Measurements from ENCODE around the gene CCNL2.
"Not testable (repeated sequence)": the region's sequence is repeated elsewhere in the genome, so short reads cannot be mapped to it uniquely, and the experiment has no call there.

The CCNL2 gene

GRCh38 chr1:1399187-1399871, at the start of gene CCNL2:
CCNL2 (minus strand) TSS chr1:1399335; CDS start chr1:1399306, 29 bp downstream.
- DNase-seq (ENCODE audit: low read depth): peak; percentile 98

GRCh38 chr1:1446631-1447030, 47.5 kb upstream of the CCNL2 start:
- not testable (repeated sequence) for DNase-seq (ENCODE audit: low read depth)

DNA sequence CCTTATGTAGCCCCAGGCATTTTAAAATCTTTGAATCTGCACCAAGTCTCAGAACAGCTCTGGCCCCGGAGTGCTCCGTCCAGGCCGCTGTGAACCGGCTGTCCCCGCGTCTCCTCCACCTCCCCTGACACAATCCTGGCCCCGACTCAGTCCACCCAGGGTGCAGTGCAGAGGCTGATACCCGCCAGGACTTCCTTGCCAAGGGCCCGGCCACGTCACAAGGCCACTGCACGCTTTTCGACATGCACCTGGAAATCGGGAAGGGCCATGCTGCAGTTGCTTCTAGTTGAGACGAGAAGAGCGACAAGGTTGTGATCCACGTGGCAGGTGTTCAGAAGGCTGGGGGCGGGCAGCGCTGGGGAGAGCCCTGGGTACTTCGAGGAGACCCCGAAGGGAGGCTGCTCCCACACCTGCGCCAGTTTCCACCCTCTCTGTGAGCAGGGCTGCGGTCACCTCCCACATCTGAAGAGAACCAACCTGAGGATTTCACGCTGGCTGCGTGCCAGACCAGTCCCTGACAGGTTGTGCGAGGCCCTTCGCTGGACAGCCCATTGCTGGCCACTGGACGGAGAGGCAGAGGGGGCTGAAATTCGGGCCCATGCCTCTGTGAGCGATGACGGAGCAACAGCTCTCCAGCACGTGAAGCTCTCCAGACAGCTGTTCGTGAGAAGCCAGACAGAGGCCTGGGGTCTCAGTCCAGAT, 43.1 kb upstream of the CCNL2 start:
- no peak for DNase-seq (ENCODE audit: low read depth)

- peak; percentile 42 for DNase-seq (ENCODE audit: low read depth)
These were observed 42.1 kb upstream of the CCNL2 start for GRCh38 chr1:1441002-1441888.

GRCh38 chr1:1440262-1441001, 41.3 kb upstream of the CCNL2 start:
- DNase-seq (ENCODE audit: low read depth): no peak

GRCh38 chr1:1439546-1440261, 40.6 kb upstream of the CCNL2 start:
- DNase-seq (ENCODE audit: low read depth): no peak

DNA sequence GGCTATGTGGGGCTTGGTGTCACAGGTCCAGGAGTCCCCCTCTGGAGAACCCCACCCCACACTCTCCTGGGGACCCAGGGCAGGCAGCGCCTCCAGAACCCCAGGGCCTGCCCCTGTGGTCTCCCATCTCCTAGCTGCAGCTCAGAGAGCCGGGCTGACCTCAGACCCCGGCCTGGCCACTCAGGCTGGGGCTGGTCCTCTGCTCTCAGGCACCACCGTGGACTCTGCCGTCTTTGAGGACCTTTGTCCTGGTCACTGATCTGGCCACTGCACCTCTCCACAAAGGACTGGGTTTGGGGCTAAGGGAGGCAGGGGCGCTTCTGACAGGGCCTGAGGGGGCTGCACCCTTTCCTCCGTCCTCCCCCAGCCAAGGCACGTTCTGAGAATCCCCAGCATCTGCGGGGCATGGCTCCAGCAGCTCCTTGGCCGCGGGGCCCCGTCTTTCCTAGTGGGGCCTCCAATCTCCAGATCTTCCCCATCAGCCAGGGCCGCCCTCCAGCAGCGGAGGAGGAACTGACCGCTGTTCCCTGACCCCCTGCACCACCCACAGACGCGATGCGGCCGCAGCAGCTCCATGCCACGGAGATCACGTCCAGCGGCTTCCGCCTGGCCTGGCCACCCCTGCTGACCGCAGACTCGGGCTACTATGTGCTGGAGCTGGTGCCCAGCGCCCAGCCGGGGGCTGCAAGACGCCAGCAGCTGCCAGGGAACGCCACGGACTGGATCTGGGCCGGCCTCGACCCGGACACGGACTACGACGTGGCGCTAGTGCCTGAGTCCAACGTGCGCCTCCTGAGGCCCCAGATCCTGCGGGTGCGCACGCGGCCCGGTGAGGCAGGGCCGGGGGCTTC, 39.6 kb upstream of the CCNL2 start:
- no peak for DNase-seq (ENCODE audit: low read depth)

GRCh38 chr1:1437904-1438376, 38.8 kb upstream of the CCNL2 start:
- peak; percentile 47 for DNase-seq (ENCODE audit: low read depth)

- DNase-seq (ENCODE audit: low read depth): no peak
These were observed 38.1 kb upstream of the CCNL2 start for GRCh38 chr1:1437033-1437903.

DNA sequence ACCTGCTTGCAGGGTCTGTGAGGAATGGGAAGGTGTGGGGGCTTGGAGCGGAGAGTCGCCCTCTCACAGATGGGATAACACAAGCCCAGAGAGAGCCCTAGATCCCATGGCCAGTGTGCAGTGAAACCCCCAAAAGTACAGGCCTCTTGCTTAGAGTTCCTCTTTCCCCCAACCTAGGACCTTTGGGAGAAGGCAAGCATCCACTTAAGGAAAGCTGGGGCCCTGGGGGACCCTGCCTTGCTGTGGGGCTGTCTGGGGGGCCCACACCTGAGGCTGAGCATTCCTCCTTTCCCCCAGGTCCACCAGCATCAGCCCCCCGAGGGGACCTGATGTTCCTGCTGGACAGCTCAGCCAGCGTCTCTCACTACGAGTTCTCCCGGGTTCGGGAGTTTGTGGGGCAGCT, 37.5 kb upstream of the CCNL2 start:
- DNase-seq (ENCODE audit: low read depth): no peak

- no peak for DNase-seq (ENCODE audit: low read depth)
These were observed 36.9 kb upstream of the CCNL2 start for GRCh38 chr1:1435911-1436629.

GRCh38 chr1:1435106-1435903, 36.2 kb upstream of the CCNL2 start, which contains the start of gene VWA1:
VWA1 (plus strand) TSS chr1:1435690; CDS start chr1:1435749, 59 bp downstream.
- peak; percentile 60 for DNase-seq (ENCODE audit: low read depth)

DNA sequence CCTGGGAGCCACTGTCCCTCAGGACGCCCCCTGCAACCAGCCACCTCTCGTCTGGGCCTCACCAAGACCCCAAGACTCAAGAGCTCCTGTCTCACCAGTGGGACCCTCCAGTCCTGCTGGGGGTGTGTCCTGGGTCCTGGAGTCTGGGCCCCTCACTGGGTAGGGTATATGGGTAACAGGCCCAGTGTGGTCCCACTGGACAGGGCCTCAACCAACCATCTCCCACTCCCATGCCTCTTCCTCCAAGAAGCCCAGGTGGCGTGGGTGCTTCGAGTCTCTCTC, 35.6 kb upstream of the CCNL2 start:
- no peak for DNase-seq (ENCODE audit: low read depth)

GRCh38 chr1:1434131-1434823, 35.1 kb upstream of the CCNL2 start:
- no peak for DNase-seq (ENCODE audit: low read depth)

DNA sequence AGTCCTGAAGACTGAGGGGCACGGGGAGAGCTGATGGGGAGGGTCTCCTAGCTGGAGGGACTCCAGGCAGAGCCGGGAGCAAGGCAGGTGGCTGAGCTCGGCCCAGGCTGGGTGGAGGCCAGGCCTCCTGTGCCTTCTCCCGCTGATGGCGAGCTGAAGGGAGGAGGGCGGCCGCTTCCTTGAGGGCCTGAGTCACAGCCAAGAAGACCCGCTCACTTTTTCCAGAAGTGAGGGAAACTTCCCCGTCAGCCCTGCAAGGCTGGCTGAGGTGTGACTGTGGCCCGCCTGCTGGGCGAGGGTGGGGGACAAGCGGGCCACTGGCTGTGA, 34.6 kb upstream of the CCNL2 start:
- peak; percentile 33 for DNase-seq (ENCODE audit: low read depth)

DNA sequence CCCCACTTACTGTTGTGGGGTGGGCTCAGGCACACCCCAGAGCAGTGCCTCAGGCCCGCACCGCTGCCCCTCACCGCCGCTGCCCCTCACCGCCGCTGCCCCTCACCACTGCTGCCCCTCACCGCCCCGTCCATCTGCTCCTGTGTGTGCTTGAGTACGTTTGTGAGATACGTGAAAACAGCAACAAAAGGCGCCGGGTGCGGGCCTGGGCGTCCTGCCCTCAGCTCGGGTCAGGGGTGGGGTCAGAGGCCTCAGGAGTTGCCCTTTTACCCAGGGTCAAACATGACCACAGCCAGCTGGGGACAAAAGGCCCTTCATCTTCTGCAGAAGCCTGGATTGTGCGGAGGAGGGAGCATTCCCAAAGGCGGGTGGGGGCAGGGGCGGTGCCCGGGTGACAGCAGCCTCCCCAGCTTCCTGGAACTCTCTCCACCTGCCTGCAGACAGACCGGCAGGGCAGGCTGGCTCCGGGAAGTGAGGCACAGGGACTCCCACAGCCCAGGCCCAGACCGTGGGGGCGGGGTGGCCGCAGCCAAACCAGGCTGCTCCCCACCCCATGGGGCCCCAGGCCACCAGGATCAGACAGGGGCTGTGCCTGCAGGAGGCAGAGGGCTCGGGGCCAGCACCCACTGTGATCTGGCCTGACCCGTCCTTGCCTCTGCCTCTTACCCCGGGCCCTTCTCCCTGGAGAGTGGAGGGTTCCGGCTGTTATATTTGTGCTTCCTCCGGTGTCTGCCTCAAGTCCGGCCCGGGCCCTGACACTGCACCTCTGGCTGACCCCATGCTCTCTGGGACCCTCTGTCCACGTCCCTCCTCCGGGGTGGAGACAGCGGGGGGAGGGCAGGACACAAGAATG, 34.0 kb upstream of the CCNL2 start:
- no peak for DNase-seq (ENCODE audit: low read depth)
